Vagina (tissue), 2 donors: Measurements from ENCODE around the gene SYCP2. TPM values are rescaled to one million over a fixed set of nuclear protein-coding genes. Genes with fewer than 3 reads are reported as not detected.
A peak's percentile ranks its signal among the peaks of the same experiment; 100 is the strongest.

Source experiments
- DNase-seq, 2 donors: peaks; one replicate each; pipeline ENCODE4 v3.0.0-alpha.2; 2017; ENCODE audit errors: extremely low spot score in 2 of 2
- H3K27ac ChIP-seq: fragments of 200-600 bp; sonication (generic); one replicate; pipeline ENCODE4 v1.5.1; 2019
- H3K27me3 ChIP-seq: fragments of 200-600 bp; sonication (generic); one replicate; pipeline ENCODE4 v1.5.1; 2019
- H3K36me3 ChIP-seq, 2 donors: fragments of 200-600 bp; sonication (generic); one replicate each; pipeline ENCODE4 v1.5.1; 2017 to 2019
- H3K4me1 ChIP-seq: fragments of 200-600 bp; sonication (generic); one replicate; pipeline ENCODE4 v1.5.1; 2019
- H3K4me3 ChIP-seq, 2 donors: fragments of 200-600 bp; sonication (generic); 1 replicate in 1 of 2; 2 replicates in 1 of 2; pipeline ENCODE4 v1.5.1; 2016 to 2019
- H3K9me3 ChIP-seq: fragments of 200-600 bp; sonication (generic); one replicate; pipeline ENCODE4 v1.5.1; 2019
- CTCF ChIP-seq, 3 experiments: fragments of 450-650 bp in 2 of 3; fragments of 200-600 bp in 1 of 3; sonication (generic) in 1 of 3; IDR thresholded peaks; one replicate each; pipeline ENCODE4 v1.5.1; 2017 to 2019; ENCODE audit warnings: antibody characterized with exemption in 3 of 3, mild to moderate bottlenecking in 2 of 3, moderate library complexity in 2 of 3
- POLR2A ChIP-seq, 2 donors: fragments of 450-650 bp; IDR thresholded peaks; one replicate each; pipeline ENCODE4 v1.6.1; 2017; ENCODE audit warnings: antibody characterized with exemption in 2 of 2, mild to moderate bottlenecking in 2 of 2, moderate library complexity in 2 of 2
- POLR2AphosphoS5 ChIP-seq, 2 donors: sonication (generic); formaldehyde crosslinking; IDR thresholded peaks; one replicate each; pipeline ENCODE4 v1.9.0; 2017; ENCODE audit warnings: antibody characterized with exemption in 2 of 2, mild to moderate bottlenecking in 2 of 2, low read depth in 1 of 2; ENCODE audit not compliant: insufficient read depth in 1 of 2
- intact Hi-C: fragments of 100-400 bp; cut with DNase I; formaldehyde crosslinking; loops from one replicate; pipeline ENCODE4 v1.15.1; 2023
- total RNA-seq: library from RNA; depleted of rRNA; stranded (reverse); fragments of >200 nt; gene quantifications from one replicate; pipeline ENCODE4 v1.2.3, GENCODE V29; 2016

The SYCP2 gene
- total RNA-seq, 1 donor from 2014 or later: 3.2 TPM

- Histone ChIP-seq H3K27me3 (no peaks in the 10 kb centered on the region), H3K4me3 (no peak overlapping the region), H3K9me3 (no peaks in the 10 kb centered on the region), H3K27ac (no peak overlapping the region), H3K36me3 (no peaks in the 10 kb centered on the region), H3K4me1 (peaks cover 25% of the 10 kb centered on the region)
- intact Hi-C loops: no loop called here
- peak in 1 of 2 donors; percentile 80 for DNase-seq
- TF ChIP-seq POLR2AphosphoS5 (IDR thresholded peaks at IDR 0.05; ENCODE audit: insufficient read depth in 1 of 2, low read depth in 1 of 2) (peak in 1 of 2 donors; percentile 20), POLR2A (IDR thresholded peaks at IDR 0.05) (no peak)
Observed at GRCh38 chr20:59831024-59831915, 102.2 kb downstream of the SYCP2 start.

GRCh38 chr20:59830665-59831023 lies 102.8 kb downstream of the SYCP2 start:
- Histone ChIP-seq H3K27me3 (no peaks in the 10 kb centered on the region), H3K9me3 (no peaks in the 10 kb centered on the region), H3K27ac (no peak overlapping the region), H3K4me1 (peaks cover 18% of the 10 kb centered on the region), H3K36me3 (no peaks in the 10 kb centered on the region), H3K4me3 (no peak overlapping the region)
- intact Hi-C loops: no loop called here
- TF ChIP-seq POLR2A (IDR thresholded peaks at IDR 0.05) (no peak), POLR2AphosphoS5 (IDR thresholded peaks at IDR 0.05; ENCODE audit: insufficient read depth in 1 of 2, low read depth in 1 of 2) (no peak), CTCF (IDR thresholded peaks at IDR 0.05) (no peak)
- no peak for DNase-seq

- Histone ChIP-seq H3K9me3 (no peaks in the 10 kb centered on the region), H3K27me3 (no peaks in the 10 kb centered on the region), H3K4me3 (no peak overlapping the region), H3K36me3 (no peaks in the 10 kb centered on the region), H3K4me1 (peaks cover 12% of the 10 kb centered on the region), H3K27ac (no peak overlapping the region)
- intact Hi-C loops: no loop called here
- no peak for DNase-seq
- TF ChIP-seq CTCF (IDR thresholded peaks at IDR 0.05) (no peak), POLR2AphosphoS5 (IDR thresholded peaks at IDR 0.05; ENCODE audit: insufficient read depth in 1 of 2, low read depth in 1 of 2) (no peak), POLR2A (IDR thresholded peaks at IDR 0.05) (no peak)
Observed at GRCh38 chr20:59829786-59830664, 103.4 kb downstream of the SYCP2 start.

GRCh38 chr20:59829054-59829785 lies 104.2 kb downstream of the SYCP2 start:
- H3K27ac ChIP-seq: no peak overlapping the region
- H3K4me3 ChIP-seq: no peak overlapping the region
- TF ChIP-seq POLR2A (IDR thresholded peaks at IDR 0.05): no peak
- TF ChIP-seq POLR2AphosphoS5 (IDR thresholded peaks at IDR 0.05; ENCODE audit: insufficient read depth in 1 of 2, low read depth in 1 of 2): no peak
- TF ChIP-seq CTCF (IDR thresholded peaks at IDR 0.05): no peak
- peaks cover 12% of the 10 kb centered on the region for H3K4me1 ChIP-seq
- H3K9me3 ChIP-seq: no peaks in the 10 kb centered on the region
- no peaks in the 10 kb centered on the region for H3K36me3 ChIP-seq
- no peak for DNase-seq
- intact Hi-C loops: no loop called here
- no peaks in the 10 kb centered on the region for H3K27me3 ChIP-seq
